GM23338 (cell line): ENCODE measurements around the gene PEPD. TPM values are rescaled to one million over a fixed set of nuclear protein-coding genes. Genes with fewer than 3 reads are reported as not detected.

Source experiments
- ATAC-seq: fragments of 200-7000 bp; cut with Tn5 transposase; 3 replicates; pipeline ENCODE4 v1.9.1; 2020
- DNase-seq: peaks from one replicate; pipeline ENCODE4 v3.0.0-alpha.2; 2015; ENCODE audit warnings: low spot score
- H2AFZ ChIP-seq: fragments of 200-600 bp; sonication (generic); 2 replicates; pipeline ENCODE4 v1.8.0; 2016; ENCODE audit warnings: antibody characterized with exemption, mild to moderate bottlenecking, moderate library complexity
- H3F3A ChIP-seq: fragments of 200-600 bp; sonication (generic); replicated peaks from 2 replicates; pipeline ENCODE4 v1.8.0; 2017; ENCODE audit warnings: antibody characterized with exemption, mixed run types, low read depth
- H3K27ac ChIP-seq: fragments of 200-600 bp; sonication (generic); 2 replicates; pipeline ENCODE4 v1.6.1; 2016; ENCODE audit warnings: low read depth
- H3K27me3 ChIP-seq: fragments of 200-600 bp; sonication (generic); 2 replicates; pipeline ENCODE4 v1.8.0; 2016; ENCODE audit warnings: mild to moderate bottlenecking, mixed run types, moderate library complexity; ENCODE audit not compliant: insufficient read depth
- H3K36me3 ChIP-seq: fragments of 200-600 bp; sonication (generic); 2 replicates; pipeline ENCODE4 v1.8.0; 2016; ENCODE audit warnings: mild to moderate bottlenecking; ENCODE audit not compliant: insufficient read depth
- H3K4me1 ChIP-seq: fragments of 200-600 bp; sonication (generic); 2 replicates; pipeline ENCODE4 v1.8.0; 2016; ENCODE audit warnings: mild to moderate bottlenecking, moderate library complexity; ENCODE audit not compliant: insufficient read depth
- H3K4me2 ChIP-seq: fragments of 200-600 bp; sonication (generic); 2 replicates; pipeline ENCODE4 v1.7.1; 2017; ENCODE audit warnings: mixed run types
- H3K4me3 ChIP-seq: fragments of 200-600 bp; sonication (generic); 2 replicates; pipeline ENCODE4 v1.6.1; 2016; ENCODE audit warnings: mixed run types
- H3K79me2 ChIP-seq: fragments of 200-600 bp; sonication (generic); replicated peaks from 2 replicates; pipeline ENCODE4 v1.8.0; 2017; ENCODE audit warnings: mild to moderate bottlenecking; ENCODE audit not compliant: insufficient read depth
- H3K9me2 ChIP-seq: fragments of 200-600 bp; sonication (generic); 2 replicates; pipeline ENCODE4 v1.8.0; 2017; ENCODE audit not compliant: insufficient read depth
- H4K20me1 ChIP-seq: fragments of 200-600 bp; sonication (generic); replicated peaks from 2 replicates; pipeline ENCODE4 v1.8.0; 2017; ENCODE audit warnings: mild to moderate bottlenecking; ENCODE audit not compliant: insufficient read depth
- H3K27ac Mint-ChIP-seq: 2 replicates; pipeline ENCODE4 v1.8.0; 2020; ENCODE audit warnings: inconsistent platforms, mild to moderate bottlenecking, moderate library complexity, mixed read lengths
- H3K27me3 Mint-ChIP-seq: 3 replicates; pipeline ENCODE4 v1.8.0; 2022; ENCODE audit warnings: low read depth, mild to moderate bottlenecking, moderate library complexity, mixed read lengths, inconsistent platforms; ENCODE audit not compliant: insufficient read depth, poor library complexity
- H3K36me3 Mint-ChIP-seq: 3 replicates; pipeline ENCODE4 v1.8.0; 2021; ENCODE audit warnings: low read depth, mild to moderate bottlenecking, inconsistent platforms, moderate library complexity, mixed read lengths
- H3K4me1 Mint-ChIP-seq: 3 replicates; pipeline ENCODE4 v1.8.0; 2020; ENCODE audit warnings: mild to moderate bottlenecking, inconsistent platforms, mixed read lengths
- H3K4me3 Mint-ChIP-seq: 3 replicates; pipeline ENCODE4 v1.8.0; 2021; ENCODE audit warnings: moderate library complexity, mild to moderate bottlenecking, inconsistent platforms, mixed read lengths
- H3K9me3 Mint-ChIP-seq: 3 replicates; pipeline ENCODE4 v1.8.0; 2020; ENCODE audit warnings: moderate library complexity, mild to moderate bottlenecking, inconsistent platforms, mixed read lengths
- CREB1 ChIP-seq: fragments of 250-450 bp; sonication (Bioruptor Pico); IDR thresholded peaks from 2 replicates; pipeline ENCODE4 v1.5.0; 2020; ENCODE audit warnings: low read depth, mild to moderate bottlenecking, moderate library complexity
- CTCF ChIP-seq, 2 experiments: fragments of 200-600 bp in 1 of 2; sonication (generic) in 1 of 2; conservative IDR thresholded peaks; 2 replicates each; pipeline versions ENCODE4 v1.5.1 to v1.6.1; 2016 to 2017; ENCODE audit warnings: antibody characterized with exemption in 2 of 2, low read depth in 2 of 2, mild to moderate bottlenecking in 2 of 2, moderate library complexity in 1 of 2
- ETS1 ChIP-seq: IDR thresholded peaks from 2 replicates; pipeline ENCODE4 v1.6.1; 2016; ENCODE audit warnings: antibody characterized with exemption
- EZH2 ChIP-seq: fragments of 200-600 bp; sonication (generic); IDR thresholded peaks from one replicate; pipeline ENCODE4 v1.8.0; 2017; ENCODE audit warnings: antibody characterized with exemption, mild to moderate bottlenecking, low read depth; ENCODE audit not compliant: unreplicated experiment
- EZH2phosphoT487 ChIP-seq: fragments of 200-600 bp; sonication (generic); IDR thresholded peaks from one replicate; pipeline ENCODE4 v1.8.1; 2018; ENCODE audit warnings: antibody characterized with exemption; ENCODE audit not compliant: unreplicated experiment
- JUNB ChIP-seq: IDR thresholded peaks from one replicate; pipeline ENCODE4 v1.6.1; 2016; ENCODE audit warnings: antibody characterized with exemption; ENCODE audit not compliant: unreplicated experiment
- NANOG ChIP-seq: IDR thresholded peaks from 2 replicates; pipeline ENCODE4 v1.6.1; 2016; ENCODE audit warnings: antibody characterized with exemption, borderline replicate concordance
- POLR2AphosphoS5 ChIP-seq: IDR thresholded peaks from 2 replicates; pipeline ENCODE4 v1.6.1; 2016; ENCODE audit warnings: antibody characterized with exemption, low read depth
- REST ChIP-seq: IDR thresholded peaks from one replicate; pipeline ENCODE4 v1.6.1; 2018; ENCODE audit warnings: antibody characterized with exemption; ENCODE audit not compliant: unreplicated experiment
- STAT1 ChIP-seq: IDR thresholded peaks from one replicate; pipeline ENCODE4 v1.6.1; 2016; ENCODE audit warnings: antibody characterized with exemption; ENCODE audit not compliant: unreplicated experiment
- ZNF114 ChIP-seq: fragments of 250-450 bp; sonication (Bioruptor Pico); IDR thresholded peaks from 2 replicates; pipeline ENCODE4 v1.5.0; 2020; ENCODE audit warnings: mild to moderate bottlenecking, moderate library complexity
- ZNF331 ChIP-seq: fragments of 250-450 bp; sonication (Bioruptor Pico); IDR thresholded peaks from 2 replicates; pipeline ENCODE4 v1.5.0; 2020; ENCODE audit warnings: low read depth, mild to moderate bottlenecking, moderate library complexity
- polyA plus RNA-seq: library from polyadenylated mRNA; unstranded; fragments of >200 nt; fragmentation: Nextera tagmentation; extraction: Ambion mirVana; gene quantifications from 2 replicates; pipeline ENCODE4 v1.2.1, GENCODE V29; 2016
- total RNA-seq: library from RNA; depleted of rRNA; stranded (reverse); fragments of >200 nt; shearing (Covaris generic); gene quantifications from 2 replicates; pipeline ENCODE4 v1.2.3, GENCODE V29; 2014
- TF ChIP-seq, protein P1 (sequence below): fragments of 250-450 bp; sonication (Bioruptor Pico); IDR thresholded peaks from 2 replicates; pipeline ENCODE4 v1.5.0; 2020; ENCODE audit warnings: mild to moderate bottlenecking, moderate library complexity

The PEPD gene
- total and polyA plus RNA-seq, 2 experiments from 2014 or later = 81.7 to 89.2 TPM

DNA sequence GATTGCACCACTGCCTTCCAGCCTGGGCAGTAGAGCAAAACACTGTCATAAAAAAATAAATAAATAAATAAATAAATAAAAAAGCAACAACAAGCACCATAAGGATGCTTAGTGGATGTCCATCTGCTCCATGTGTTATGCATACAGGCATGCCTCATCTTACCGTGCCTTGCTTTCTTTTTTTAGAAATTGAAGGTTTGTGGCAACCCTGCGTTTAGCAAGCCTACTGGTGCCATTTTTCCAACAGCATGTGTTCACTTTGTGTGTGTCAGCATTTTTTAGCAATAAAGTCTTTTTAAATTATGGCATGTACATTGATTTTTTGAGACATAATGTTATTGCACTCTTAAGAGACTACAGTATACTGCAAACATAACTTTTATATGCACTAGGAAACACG, 68.3 kb downstream of the PEPD start:
- Histone ChIP-seq H3K4me2 (no peak overlapping the region), H3K27ac (no peak overlapping the region), H2AFZ (no peak overlapping the region), H3K4me1 (no peaks in the 10 kb centered on the region), H3K4me3 (no peak overlapping the region), H3K36me3 (no peaks in the 10 kb centered on the region; the same call in 1 of the 2 replicates), H4K20me1 (no peaks in the 10 kb centered on the region), H3K27me3 (no peaks in the 10 kb centered on the region), H3K9me2 (no peaks in the 10 kb centered on the region), H3F3A (no peaks in the 10 kb centered on the region), H3K79me2 (no peaks in the 10 kb centered on the region)
- Mint-ChIP-seq H3K36me3 (peaks cover 4% of the 10 kb centered on the region; the same call in 1 of the 3 replicates), H3K9me3 (no peaks in the 10 kb centered on the region), H3K4me1 (no peaks in the 10 kb centered on the region), H3K4me3 (no peak overlapping the region), H3K27ac (no peak overlapping the region), H3K27me3 (peaks cover 1% of the 10 kb centered on the region)
- no peak for ATAC-seq
- no peak for TF ChIP-seq CREB1 (CRISPR knock-in tag)
- no peak for TF ChIP-seq REST
- no peak for TF ChIP-seq EZH2
- TF ChIP-seq ZNF331 (CRISPR knock-in tag) = no peak
- no peak for TF ChIP-seq ZNF114 (CRISPR knock-in tag)
- no peak for TF ChIP-seq STAT1
- TF ChIP-seq CTCF (conservative IDR thresholded peaks at IDR 0.05; ENCODE audit: low read depth in 2 of 2) = no peak
- no peak for TF ChIP-seq JUNB
- no peak for TF ChIP-seq ETS1
- no peak for TF ChIP-seq NANOG
- TF ChIP-seq, protein P1, sequence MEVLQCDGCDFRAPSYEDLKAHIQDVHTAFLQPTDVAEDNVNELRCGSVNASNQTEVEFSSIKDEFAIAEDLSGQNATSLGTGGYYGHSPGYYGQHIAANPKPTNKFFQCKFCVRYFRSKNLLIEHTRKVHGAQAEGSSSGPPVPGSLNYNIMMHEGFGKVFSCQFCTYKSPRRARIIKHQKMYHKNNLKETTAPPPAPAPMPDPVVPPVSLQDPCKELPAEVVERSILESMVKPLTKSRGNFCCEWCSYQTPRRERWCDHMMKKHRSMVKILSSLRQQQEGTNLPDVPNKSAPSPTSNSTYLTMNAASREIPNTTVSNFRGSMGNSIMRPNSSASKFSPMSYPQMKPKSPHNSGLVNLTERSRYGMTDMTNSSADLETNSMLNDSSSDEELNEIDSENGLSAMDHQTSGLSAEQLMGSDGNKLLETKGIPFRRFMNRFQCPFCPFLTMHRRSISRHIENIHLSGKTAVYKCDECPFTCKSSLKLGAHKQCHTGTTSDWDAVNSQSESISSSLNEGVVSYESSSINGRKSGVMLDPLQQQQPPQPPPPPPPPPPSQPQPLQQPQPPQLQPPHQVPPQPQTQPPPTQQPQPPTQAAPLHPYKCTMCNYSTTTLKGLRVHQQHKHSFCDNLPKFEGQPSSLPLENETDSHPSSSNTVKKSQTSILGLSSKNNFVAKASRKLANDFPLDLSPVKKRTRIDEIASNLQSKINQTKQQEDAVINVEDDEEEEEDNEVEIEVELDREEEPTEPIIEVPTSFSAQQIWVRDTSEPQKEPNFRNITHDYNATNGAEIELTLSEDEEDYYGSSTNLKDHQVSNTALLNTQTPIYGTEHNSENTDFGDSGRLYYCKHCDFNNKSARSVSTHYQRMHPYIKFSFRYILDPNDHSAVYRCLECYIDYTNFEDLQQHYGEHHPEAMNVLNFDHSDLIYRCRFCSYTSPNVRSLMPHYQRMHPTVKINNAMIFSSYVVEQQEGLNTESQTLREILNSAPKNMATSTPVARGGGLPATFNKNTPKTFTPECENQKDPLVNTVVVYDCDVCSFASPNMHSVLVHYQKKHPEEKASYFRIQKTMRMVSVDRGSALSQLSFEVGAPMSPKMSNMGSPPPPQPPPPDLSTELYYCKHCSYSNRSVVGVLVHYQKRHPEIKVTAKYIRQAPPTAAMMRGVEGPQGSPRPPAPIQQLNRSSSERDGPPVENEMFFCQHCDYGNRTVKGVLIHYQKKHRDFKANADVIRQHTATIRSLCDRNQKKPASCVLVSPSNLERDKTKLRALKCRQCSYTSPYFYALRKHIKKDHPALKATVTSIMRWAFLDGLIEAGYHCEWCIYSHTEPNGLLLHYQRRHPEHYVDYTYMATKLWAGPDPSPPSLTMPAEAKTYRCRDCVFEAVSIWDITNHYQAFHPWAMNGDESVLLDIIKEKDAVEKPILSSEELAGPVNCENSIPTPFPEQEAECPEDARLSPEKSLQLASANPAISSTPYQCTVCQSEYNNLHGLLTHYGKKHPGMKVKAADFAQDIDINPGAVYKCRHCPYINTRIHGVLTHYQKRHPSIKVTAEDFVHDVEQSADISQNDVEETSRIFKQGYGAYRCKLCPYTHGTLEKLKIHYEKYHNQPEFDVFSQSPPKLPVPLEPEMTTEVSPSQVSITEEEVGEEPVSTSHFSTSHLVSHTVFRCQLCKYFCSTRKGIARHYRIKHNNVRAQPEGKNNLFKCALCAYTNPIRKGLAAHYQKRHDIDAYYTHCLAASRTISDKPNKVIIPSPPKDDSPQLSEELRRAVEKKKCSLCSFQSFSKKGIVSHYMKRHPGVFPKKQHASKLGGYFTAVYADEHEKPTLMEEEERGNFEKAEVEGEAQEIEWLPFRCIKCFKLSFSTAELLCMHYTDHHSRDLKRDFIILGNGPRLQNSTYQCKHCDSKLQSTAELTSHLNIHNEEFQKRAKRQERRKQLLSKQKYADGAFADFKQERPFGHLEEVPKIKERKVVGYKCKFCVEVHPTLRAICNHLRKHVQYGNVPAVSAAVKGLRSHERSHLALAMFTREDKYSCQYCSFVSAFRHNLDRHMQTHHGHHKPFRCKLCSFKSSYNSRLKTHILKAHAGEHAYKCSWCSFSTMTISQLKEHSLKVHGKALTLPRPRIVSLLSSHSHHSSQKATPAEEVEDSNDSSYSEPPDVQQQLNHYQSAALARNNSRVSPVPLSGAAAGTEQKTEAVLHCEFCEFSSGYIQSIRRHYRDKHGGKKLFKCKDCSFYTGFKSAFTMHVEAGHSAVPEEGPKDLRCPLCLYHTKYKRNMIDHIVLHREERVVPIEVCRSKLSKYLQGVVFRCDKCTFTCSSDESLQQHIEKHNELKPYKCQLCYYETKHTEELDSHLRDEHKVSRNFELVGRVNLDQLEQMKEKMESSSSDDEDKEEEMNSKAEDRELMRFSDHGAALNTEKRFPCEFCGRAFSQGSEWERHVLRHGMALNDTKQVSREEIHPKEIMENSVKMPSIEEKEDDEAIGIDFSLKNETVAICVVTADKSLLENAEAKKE (CRISPR knock-in tag) = no peak
- no peak for TF ChIP-seq POLR2AphosphoS5
- TF ChIP-seq EZH2phosphoT487 = no peak
- DNase-seq = no peak
